Endothelial cell of umbilical vein (primary cell): ENCODE results near the gene NLN. TPM values are rescaled to one million over a fixed set of nuclear protein-coding genes. Genes with fewer than 3 reads are reported as not detected.

Experiments used
- BruUV-seq: library from RNA; stranded (reverse); fragments of 400-500 nt; replicated peaks from 2 replicates; lab custom pipeline; 2021; lab: Mats Ljungman, UMichigan
- CTCF ChIA-PET: fragments of 300-600, 350-600 bp; sonication (Branson Sonifier 250); formaldehyde crosslinking; loops from one replicate; lab custom pipeline; 2021; ENCODE audit warnings: antibody characterized with exemption, inconsistent platforms; lab: Charles Lee
- POLR2A ChIA-PET: fragments of 300-600, 350-600 bp; sonication (Branson Sonifier 250); formaldehyde crosslinking; loops from one replicate; lab custom pipeline; 2021; ENCODE audit warnings: antibody characterized with exemption, inconsistent platforms; lab: Charles Lee
- DNase-seq: peaks from one replicate; pipeline ENCODE4 v3.0.0-alpha.2; 2011; ENCODE audit warnings: low read depth, low spot score
- FAIRE-seq: peaks from 2 replicates; lab custom pipeline; 2011; peaks lifted over from hg19 to GRCh38; lab: Jason Lieb, UNC
- H2AFZ ChIP-seq: 2 replicates; pipeline ENCODE4 v1.6.0; 2012; ENCODE audit warnings: low read depth, low read length, control low read depth, inconsistent platforms
- H3K27ac ChIP-seq: 2 replicates; pipeline ENCODE4 v1.5.1; 2011; ENCODE audit warnings: low read depth, mild to moderate bottlenecking, control low read depth, low read length, moderate library complexity; ENCODE audit not compliant: insufficient read depth
- H3K27me3 ChIP-seq, 2 experiments: 2 replicates each; pipeline versions ENCODE4 v1.6.0 to v1.6.1; 2011; ENCODE audit warnings: low read length in 2 of 2, mixed read lengths in 1 of 2; ENCODE audit not compliant: control insufficient read depth in 2 of 2, insufficient read depth in 2 of 2
- H3K36me3 ChIP-seq, 2 experiments: 2 replicates in 1 of 2; 3 replicates in 1 of 2; pipeline ENCODE4 v1.5.1; 2011; ENCODE audit warnings: low read length in 2 of 2, mild to moderate bottlenecking in 1 of 2, moderate library complexity in 1 of 2; ENCODE audit not compliant: control insufficient read depth in 2 of 2, insufficient read depth in 2 of 2; ENCODE audit errors: extremely low read depth in 1 of 2
- H3K4me1 ChIP-seq: 3 replicates; pipeline ENCODE4 v1.5.1; 2011; ENCODE audit warnings: mild to moderate bottlenecking, low read length; ENCODE audit not compliant: control insufficient read depth, insufficient read depth; ENCODE audit errors: extremely low read depth
- H3K4me2 ChIP-seq: 2 replicates; pipeline ENCODE4 v1.6.1; 2011; ENCODE audit warnings: low read length, control low read depth, mixed read lengths; ENCODE audit not compliant: insufficient read depth
- H3K4me3 ChIP-seq, 3 experiments: fragments of 200-600 bp in 1 of 3; sonication (generic), shearing (Covaris generic) in 1 of 3; replicated peaks in 1 of 3; 2 replicates each; pipeline ENCODE4 v1.5.1; 2011 to 2016; ENCODE audit warnings: control low read depth in 3 of 3, low read length in 3 of 3, mild to moderate bottlenecking in 2 of 3, inconsistent platforms in 1 of 3, low read depth in 1 of 3, moderate library complexity in 1 of 3; ENCODE audit not compliant: insufficient read depth in 1 of 3
- H3K79me2 ChIP-seq: 2 replicates; pipeline ENCODE4 v1.6.0; 2012; ENCODE audit warnings: low read length, inconsistent platforms; ENCODE audit not compliant: control insufficient read depth, insufficient read depth
- H3K9ac ChIP-seq: replicated peaks from 2 replicates; pipeline ENCODE3; 2011; ENCODE audit warnings: low read length, control low read depth; ENCODE audit not compliant: insufficient read depth; ENCODE audit errors: extremely low read depth
- H3K9me1 ChIP-seq: replicated peaks from 3 replicates; pipeline ENCODE4 v1.6.0; 2011; ENCODE audit warnings: mild to moderate bottlenecking, low read length; ENCODE audit not compliant: control insufficient read depth, insufficient read depth; ENCODE audit errors: extremely low read depth
- H3K9me3 ChIP-seq: replicated peaks from 2 replicates; pipeline ENCODE4 v1.5.1; 2012; ENCODE audit warnings: low read length, inconsistent platforms; ENCODE audit not compliant: control insufficient read depth, insufficient read depth
- H4K20me1 ChIP-seq: replicated peaks from 2 replicates; pipeline ENCODE3; 2011; ENCODE audit warnings: mild to moderate bottlenecking, low read length; ENCODE audit not compliant: control insufficient read depth, insufficient read depth; ENCODE audit errors: extremely low read depth
- CTCF ChIP-seq, 2 donors: IDR thresholded peaks; 1 replicate in 1 of 2; 2 replicates in 1 of 2; pipeline ENCODE4 v1.5.1; 2011; ENCODE audit warnings: low read length in 2 of 2, mild to moderate bottlenecking in 2 of 2, moderate library complexity in 2 of 2, control low read depth in 1 of 2, inconsistent platforms in 1 of 2, low read depth in 1 of 2; ENCODE audit not compliant: insufficient read depth in 1 of 2; ENCODE audit errors: extremely low read depth in 1 of 2
- EZH2 ChIP-seq: IDR thresholded peaks from 2 replicates; pipeline ENCODE4 v1.6.1; 2012; ENCODE audit warnings: borderline replicate concordance, low read depth, mild to moderate bottlenecking, moderate library complexity, low read length, inconsistent platforms; ENCODE audit not compliant: severe bottlenecking
- FOS ChIP-seq: IDR thresholded peaks from 2 replicates; pipeline ENCODE4 v1.6.1; 2011; ENCODE audit warnings: mild to moderate bottlenecking, low read length, moderate library complexity, borderline replicate concordance; ENCODE audit not compliant: insufficient read depth
- GATA2 ChIP-seq: IDR thresholded peaks from 2 replicates; pipeline ENCODE4 v1.7.0; 2011; ENCODE audit warnings: low read depth, mild to moderate bottlenecking, moderate library complexity, mixed read lengths, low read length; ENCODE audit not compliant: insufficient read length, insufficient read depth
- JUN ChIP-seq: IDR thresholded peaks from 2 replicates; pipeline ENCODE4 v1.6.1; 2011; ENCODE audit warnings: borderline replicate concordance, low read depth; ENCODE audit not compliant: insufficient read length, insufficient read depth
- MAX ChIP-seq: IDR thresholded peaks from 2 replicates; pipeline ENCODE4 v1.6.1; 2011; ENCODE audit not compliant: insufficient read depth, insufficient read length
- MYC ChIP-seq: IDR thresholded peaks from one replicate; pipeline ENCODE4 v1.6.1; 2011; ENCODE audit warnings: mild to moderate bottlenecking, low read depth, low read length
- POLR2A ChIP-seq: IDR thresholded peaks from 2 replicates; pipeline ENCODE4 v1.6.1; 2012; ENCODE audit warnings: low read depth, mild to moderate bottlenecking, control low read depth, low read length
- POLR2AphosphoS5 ChIP-seq: IDR thresholded peaks from 2 replicates; pipeline ENCODE4 v1.6.1; 2012; ENCODE audit warnings: low read depth, mild to moderate bottlenecking, control low read depth, low read length, moderate library complexity; ENCODE audit not compliant: insufficient read depth
- dilution Hi-C: fragments of 300-500 bp; cut with MboI; formaldehyde crosslinking; loops from one replicate; pipeline ENCODE4 v1.15.0; 2019; ENCODE audit warnings: low sequenced_read_pairs; ENCODE audit not compliant: extremely low pct_ligation_motif_present
- intact Hi-C: fragments of 100-400 bp; cut with micrococcal nuclease; formaldehyde crosslinking; loops from one replicate; pipeline ENCODE4 v1.10.0; 2022
- polyA plus RNA-seq, 4 experiments: library from polyadenylated mRNA; depleted of rRNA in 3 of 4; stranded (reverse) in 3 of 4; unstranded in 1 of 4; fragments of >200 nt; gene quantifications; 2 replicates each; pipeline versions ENCODE4 v1.2.1 to v1.2.3, GENCODE V29; 2011 to 2012; ENCODE audit warnings: missing spikeins in 1 of 4
- total RNA-seq: library from RNA; stranded (reverse); gene quantifications from 2 replicates; pipeline ENCODE4 v1.2.3, GENCODE V29; 2021

NLN gene
- total and polyA plus RNA-seq, 2 donors (not counting 3 experiments of a cell fraction or from before 2014, with no cell fraction given): 14.2 to 63.3 TPM

- no peaks in the 10 kb centered on the region for H3K27me3 ChIP-seq
- TF ChIP-seq POLR2AphosphoS5 (no peak), MAX (no peak), POLR2A (no peak), FOS (no peak), JUN (no peak), EZH2 (no peak), CTCF (IDR thresholded peaks at IDR 0.05; ENCODE audit: extremely low read depth in 1 of 2, insufficient read depth in 1 of 2, low read depth in 1 of 2, low read length in 2 of 2) (no peak), GATA2 (no peak), MYC (no peak)
- no peaks in the 10 kb centered on the region for H3K9me1 ChIP-seq
- intact Hi-C loops (no loop called here), dilution Hi-C loops (no loop called here)
- DNase-seq (no peak), FAIRE-seq (no peak)
- no peak overlapping the region for H3K27ac ChIP-seq
- no peak overlapping the region for H2AFZ ChIP-seq
- no TSS peak for BruUV-seq
- no peaks in the 10 kb centered on the region for H4K20me1 ChIP-seq
- H3K4me2 ChIP-seq: no peak overlapping the region
- ChIA-PET POLR2A (no interaction called here), CTCF (interaction anchor here (1.3 kb wide), 1 partner anchor 23 kb away, joined by 3 read pairs; no protein-coding TSS in a partner anchor)
- H3K36me3 ChIP-seq: no peaks in the 10 kb centered on the region
- H3K4me3 ChIP-seq: no peak overlapping the region
- peaks cover 7% of the 10 kb centered on the region for H3K4me1 ChIP-seq
- H3K9ac ChIP-seq: no peak overlapping the region
- H3K79me2 ChIP-seq: no peaks in the 10 kb centered on the region
- no peaks in the 10 kb centered on the region for H3K9me3 ChIP-seq
Observed at GRCh38 chr5:65861830-65862241, 139.8 kb downstream of the NLN start.
